ENCODE data around the gene PAGE4.

The PAGE4 gene

GRCh38 chrX:49862093-49862492, 33.0 kb downstream of the PAGE4 start:
- H3K27ac ChIP-seq = no peak overlapping the region
- TF ChIP-seq CTCF (IDR thresholded peaks at IDR 0.05) (no peak), ZFX (IDR thresholded peaks at IDR 0.05; ENCODE audit: borderline replicate concordance) (no peak)

GRCh38 chrX:49868739-49869138, 39.6 kb downstream of the PAGE4 start:
- no peak for TF ChIP-seq CTCF (IDR thresholded peaks at IDR 0.05)
- TF ChIP-seq ZFX (IDR thresholded peaks at IDR 0.05; ENCODE audit: borderline replicate concordance) = no peak
- H3K27ac ChIP-seq = no peak overlapping the region

- TF ChIP-seq ZFX (IDR thresholded peaks at IDR 0.05; ENCODE audit: borderline replicate concordance) (no peak), CTCF (IDR thresholded peaks at IDR 0.05) (peak; percentile 54)
- H3K27ac ChIP-seq = no peak overlapping the region
These were observed 47.6 kb downstream of the PAGE4 start for GRCh38 chrX:49876750-49877149.

GRCh38 chrX:49877397-49878101, 48.4 kb downstream of the PAGE4 start:
- TF ChIP-seq ZFX (IDR thresholded peaks at IDR 0.05; ENCODE audit: borderline replicate concordance) = no peak
- no peak overlapping the region for H3K27ac ChIP-seq

GRCh38 chrX:49878128-49878833, 49.2 kb downstream of the PAGE4 start:
- no peak for TF ChIP-seq CTCF (IDR thresholded peaks at IDR 0.05)
- TF ChIP-seq ZFX (IDR thresholded peaks at IDR 0.05; ENCODE audit: borderline replicate concordance) = no peak
- H3K27ac ChIP-seq = peak overlapping the region; percentile 68

GRCh38 chrX:49878834-49879655, 49.9 kb downstream of the PAGE4 start, which contains the start of gene USP27X:
USP27X (plus strand) TSS chrX:49879484; CDS start chrX:49880308, 824 bp downstream.
- TF ChIP-seq CTCF (IDR thresholded peaks at IDR 0.05) = peak; percentile 62
- no peak for TF ChIP-seq ZFX (IDR thresholded peaks at IDR 0.05; ENCODE audit: borderline replicate concordance)
- peak within 1 kb of the TSS; percentile 68 for H3K27ac ChIP-seq

GRCh38 chrX:49879656-49880277, 50.7 kb downstream of the PAGE4 start:
- peak overlapping the region; percentile 68 for H3K27ac ChIP-seq
- TF ChIP-seq ZFX (IDR thresholded peaks at IDR 0.05; ENCODE audit: borderline replicate concordance) = no peak
- no peak for TF ChIP-seq CTCF (IDR thresholded peaks at IDR 0.05)
